HG02571 (cell line): Measurements from ENCODE around the gene ST6GALNAC4.

ENCODE experiments used
- ATAC-seq: cut with Tn5 transposase; IDR thresholded peaks from one replicate; pipeline ENCODE4 v1.9.1; 2021; ENCODE audit warnings: mild to moderate bottlenecking, moderate library complexity; ENCODE audit not compliant: unreplicated experiment

The ST6GALNAC4 gene

GRCh38 chr9:127947841-127948710 is 31.2 kb upstream of the ST6GALNAC4 start:
- ATAC-seq = no peak

GRCh38 chr9:127946728-127947127 is 29.9 kb upstream of the ST6GALNAC4 start:
- ATAC-seq = no peak

GRCh38 chr9:127945942-127946341 is 29.1 kb upstream of the ST6GALNAC4 start:
- no peak for ATAC-seq

- no peak for ATAC-seq
Measured at GRCh38 chr9:127945338-127945737, 28.5 kb upstream of the ST6GALNAC4 start.

GRCh38 chr9:127944586-127945218 is 27.9 kb upstream of the ST6GALNAC4 start:
- ATAC-seq = no peak

GRCh38 chr9:127943731-127944144 is 26.9 kb upstream of the ST6GALNAC4 start:
- ATAC-seq = peak; percentile 56

- no peak for ATAC-seq
Measured at GRCh38 chr9:127943011-127943662, 26.3 kb upstream of the ST6GALNAC4 start.

GRCh38 chr9:127942216-127943010 is 25.6 kb upstream of the ST6GALNAC4 start:
- ATAC-seq = no peak

- no peak for ATAC-seq
Measured at GRCh38 chr9:127941961-127942215, 25.0 kb upstream of the ST6GALNAC4 start.

GRCh38 chr9:127941062-127941960 is 24.5 kb upstream of the ST6GALNAC4 start:
- no peak for ATAC-seq

GRCh38 chr9:127940593-127940992 is 23.8 kb upstream of the ST6GALNAC4 start:
- ATAC-seq = no peak

GRCh38 chr9:127938298-127938690 is 21.5 kb upstream of the ST6GALNAC4 start:
- ATAC-seq = no peak

GRCh38 chr9:127937388-127938297 is 20.8 kb upstream of the ST6GALNAC4 start, which contains the start of gene DPM2:
DPM2 (minus strand) TSS chr9:127937854; CDS start chr9:127937820, 34 bp downstream.
- peak; percentile 87 for ATAC-seq

- no peak for ATAC-seq
Measured at GRCh38 chr9:127937056-127937387, 20.2 kb upstream of the ST6GALNAC4 start.

GRCh38 chr9:127936347-127936852 is 19.6 kb upstream of the ST6GALNAC4 start:
- ATAC-seq = no peak

GRCh38 chr9:127935765-127936221 is 19.0 kb upstream of the ST6GALNAC4 start:
- no peak for ATAC-seq

GRCh38 chr9:127934986-127935385 is 18.1 kb upstream of the ST6GALNAC4 start:
- no peak for ATAC-seq

- ATAC-seq = no peak
Measured at GRCh38 chr9:127934248-127934647, 17.4 kb upstream of the ST6GALNAC4 start.
